ENCODE data around the gene KCNS1.

KCNS1 gene

DNA sequence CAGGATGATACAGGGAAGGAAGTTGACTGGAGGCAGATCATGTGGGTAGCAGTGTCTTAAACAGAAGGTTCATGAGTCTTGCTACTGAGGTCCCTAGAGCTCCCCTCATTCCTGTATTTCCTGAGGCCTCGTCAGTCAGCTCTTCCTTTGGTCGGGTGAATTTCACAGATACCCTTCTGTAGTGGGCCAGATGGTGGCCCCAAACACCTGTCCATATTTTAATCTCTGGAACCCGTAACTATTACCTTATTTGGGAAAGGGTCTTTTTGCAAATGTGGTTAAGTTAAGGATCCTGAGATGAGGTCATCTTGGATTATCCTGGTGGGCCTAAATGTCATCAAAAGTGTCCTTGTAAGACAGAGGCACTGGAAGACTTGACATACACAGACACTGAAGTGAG is 9.6 kb downstream of the KCNS1 start:
- TF ChIP-seq, protein P1, sequence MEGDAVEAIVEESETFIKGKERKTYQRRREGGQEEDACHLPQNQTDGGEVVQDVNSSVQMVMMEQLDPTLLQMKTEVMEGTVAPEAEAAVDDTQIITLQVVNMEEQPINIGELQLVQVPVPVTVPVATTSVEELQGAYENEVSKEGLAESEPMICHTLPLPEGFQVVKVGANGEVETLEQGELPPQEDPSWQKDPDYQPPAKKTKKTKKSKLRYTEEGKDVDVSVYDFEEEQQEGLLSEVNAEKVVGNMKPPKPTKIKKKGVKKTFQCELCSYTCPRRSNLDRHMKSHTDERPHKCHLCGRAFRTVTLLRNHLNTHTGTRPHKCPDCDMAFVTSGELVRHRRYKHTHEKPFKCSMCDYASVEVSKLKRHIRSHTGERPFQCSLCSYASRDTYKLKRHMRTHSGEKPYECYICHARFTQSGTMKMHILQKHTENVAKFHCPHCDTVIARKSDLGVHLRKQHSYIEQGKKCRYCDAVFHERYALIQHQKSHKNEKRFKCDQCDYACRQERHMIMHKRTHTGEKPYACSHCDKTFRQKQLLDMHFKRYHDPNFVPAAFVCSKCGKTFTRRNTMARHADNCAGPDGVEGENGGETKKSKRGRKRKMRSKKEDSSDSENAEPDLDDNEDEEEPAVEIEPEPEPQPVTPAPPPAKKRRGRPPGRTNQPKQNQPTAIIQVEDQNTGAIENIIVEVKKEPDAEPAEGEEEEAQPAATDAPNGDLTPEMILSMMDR (IDR thresholded peaks at IDR 0.05; ENCODE audit: low read length, missing control alignments) = no peak
- no peak overlapping the region for H3K4me3 ChIP-seq (replicated peaks; ENCODE audit: low read depth, low read length)
- no peak for DNase-seq (ENCODE audit: low read depth)

DNA sequence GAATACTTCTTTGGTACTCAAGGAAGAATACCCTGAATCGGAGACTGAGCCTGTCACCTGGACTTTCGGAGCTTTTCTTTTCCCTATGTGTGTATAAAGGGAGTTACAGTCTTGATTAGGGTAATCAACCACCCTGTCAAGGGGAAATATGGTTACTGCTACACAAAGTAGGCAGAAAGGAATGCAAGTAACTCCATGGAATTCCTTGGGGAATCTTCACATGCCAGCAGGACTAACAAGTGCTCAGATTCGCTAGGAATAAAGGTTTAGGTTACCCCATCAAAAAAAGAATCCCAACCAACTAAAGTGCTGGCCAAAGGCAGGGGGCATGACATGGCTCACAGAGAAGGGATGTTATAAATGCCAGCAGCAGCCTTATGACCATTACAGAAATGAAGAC is 10.4 kb downstream of the KCNS1 start:
- H3K4me3 ChIP-seq (replicated peaks; ENCODE audit: low read depth, low read length) = no peak overlapping the region
- no peak for DNase-seq (ENCODE audit: low read depth)
- TF ChIP-seq, protein P1 (IDR thresholded peaks at IDR 0.05; ENCODE audit: low read length, missing control alignments) = no peak

- H3K4me3 ChIP-seq (replicated peaks; ENCODE audit: low read depth, low read length) = no peak overlapping the region
- DNase-seq (ENCODE audit: low read depth) = peak; percentile 84
- TF ChIP-seq, protein P1 (IDR thresholded peaks at IDR 0.05; ENCODE audit: low read length, missing control alignments) = no peak
These were observed 12.7 kb downstream of the KCNS1 start for GRCh38 chr20:45088247-45088646.

GRCh38 chr20:45087814-45088213 is 13.1 kb downstream of the KCNS1 start:
- TF ChIP-seq, protein P1 (IDR thresholded peaks at IDR 0.05; ENCODE audit: low read length, missing control alignments) = no peak
- peak; percentile 17 for DNase-seq (ENCODE audit: low read depth)
- no peak overlapping the region for H3K4me3 ChIP-seq (replicated peaks; ENCODE audit: low read depth, low read length)

- no peak for DNase-seq (ENCODE audit: low read depth)
These were observed 13.7 kb downstream of the KCNS1 start for GRCh38 chr20:45087097-45087790.

GRCh38 chr20:45085867-45086266 is 15.1 kb downstream of the KCNS1 start:
- TF ChIP-seq, protein P1 (IDR thresholded peaks at IDR 0.05; ENCODE audit: low read length, missing control alignments) = no peak
- H3K4me3 ChIP-seq (replicated peaks; ENCODE audit: low read depth, low read length) = no peak overlapping the region
- no peak for DNase-seq (ENCODE audit: low read depth)

More at GRCh38 chr20:45087097-45087790, 13.7 kb downstream of the KCNS1 start:
- TF ChIP-seq, protein P1 (IDR thresholded peaks at IDR 0.05; ENCODE audit: low read length, missing control alignments) = no peak
- no peak overlapping the region for H3K4me3 ChIP-seq (replicated peaks; ENCODE audit: low read depth, low read length)

DNA sequence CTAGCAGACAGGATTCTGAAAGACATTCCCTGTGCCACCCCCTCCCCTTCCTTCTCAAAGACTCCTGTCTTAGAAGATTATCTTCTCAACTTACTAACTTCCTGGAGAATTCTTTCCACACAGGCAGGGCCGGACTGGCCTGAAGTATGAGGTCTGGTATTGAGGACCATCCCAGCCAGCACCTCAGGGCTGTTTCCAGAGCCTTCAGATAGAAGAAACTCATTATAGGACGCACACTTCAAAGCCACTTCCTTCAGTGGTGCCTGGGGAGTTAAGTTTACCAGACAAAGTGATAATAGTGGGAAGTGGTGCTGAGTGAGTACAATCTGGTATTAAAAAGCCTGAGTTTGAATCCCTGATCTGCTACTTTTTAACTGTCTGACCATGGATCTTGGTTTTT is 15.6 kb downstream of the KCNS1 start:
- no peak overlapping the region for H3K4me3 ChIP-seq (replicated peaks; ENCODE audit: low read depth, low read length)
- TF ChIP-seq, protein P1 (IDR thresholded peaks at IDR 0.05; ENCODE audit: low read length, missing control alignments) = no peak
- no peak for DNase-seq (ENCODE audit: low read depth)

Measured in fibroblast of pulmonary artery (primary cell).